Measurements from ENCODE around the gene PSMD3.

Gene PSMD3

GRCh38 chr17:39937447-39937846 lies 43.2 kb upstream of the PSMD3 start:
- Histone ChIP-seq H3K9ac (ENCODE audit: low read length) (no peak overlapping the region), H3K36me3 (replicated peaks; ENCODE audit: low read depth, low read length) (no peaks in the 10 kb centered on the region), H3K27me3 (ENCODE audit: low read depth, low read length) (no peaks in the 10 kb centered on the region), H3K4me2 (ENCODE audit: low read length) (no peak overlapping the region), H3K4me1 (ENCODE audit: low read length) (peaks cover 13% of the 10 kb centered on the region), H2AFZ (ENCODE audit: low read depth, low read length) (no peak overlapping the region), H3K27ac (ENCODE audit: low read length) (no peak overlapping the region), H4K20me1 (ENCODE audit: insufficient read depth, low read length) (no peaks in the 10 kb centered on the region), H3K4me3 (ENCODE audit: low read length) (no peak overlapping the region), H3K9me3 (ENCODE audit: insufficient read depth, low read length) (no peaks in the 10 kb centered on the region), H3K79me2 (ENCODE audit: low read length) (no peaks in the 10 kb centered on the region)
- TF ChIP-seq EZH2phosphoT487 (IDR thresholded peaks at IDR 0.05; ENCODE audit: low read depth) (no peak), CTCF (IDR thresholded peaks at IDR 0.05; ENCODE audit: low read depth, low read length) (no peak)

GRCh38 chr17:39938140-39938869 lies 42.3 kb upstream of the PSMD3 start:
- H3K4me1 ChIP-seq (ENCODE audit: low read length): peaks cover 13% of the 10 kb centered on the region
- H3K9me3 ChIP-seq (ENCODE audit: insufficient read depth, low read length): no peaks in the 10 kb centered on the region
- H4K20me1 ChIP-seq (ENCODE audit: insufficient read depth, low read length): no peaks in the 10 kb centered on the region
- no peak overlapping the region for H2AFZ ChIP-seq (ENCODE audit: low read depth, low read length)
- no peak overlapping the region for H3K4me3 ChIP-seq (ENCODE audit: low read length)
- H3K4me2 ChIP-seq (ENCODE audit: low read length): no peak overlapping the region
- no peak overlapping the region for H3K9ac ChIP-seq (ENCODE audit: low read length)
- H3K36me3 ChIP-seq (replicated peaks; ENCODE audit: low read depth, low read length): no peaks in the 10 kb centered on the region
- no peak overlapping the region for H3K27ac ChIP-seq (ENCODE audit: low read length)
- no peak for TF ChIP-seq EZH2phosphoT487 (IDR thresholded peaks at IDR 0.05; ENCODE audit: low read depth)
- no peak for TF ChIP-seq CTCF (IDR thresholded peaks at IDR 0.05; ENCODE audit: low read depth, low read length)
- H3K79me2 ChIP-seq (ENCODE audit: low read length): no peaks in the 10 kb centered on the region
- no peaks in the 10 kb centered on the region for H3K27me3 ChIP-seq (ENCODE audit: low read depth, low read length)

- no peak overlapping the region for H3K27ac ChIP-seq (ENCODE audit: low read length)
- H3K9me3 ChIP-seq (ENCODE audit: insufficient read depth, low read length): no peaks in the 10 kb centered on the region
- no peak overlapping the region for H3K4me2 ChIP-seq (ENCODE audit: low read length)
- no peaks in the 10 kb centered on the region for H3K27me3 ChIP-seq (ENCODE audit: low read depth, low read length)
- no peak overlapping the region for H2AFZ ChIP-seq (ENCODE audit: low read depth, low read length)
- no peaks in the 10 kb centered on the region for H4K20me1 ChIP-seq (ENCODE audit: insufficient read depth, low read length)
- no peak for TF ChIP-seq EZH2phosphoT487 (IDR thresholded peaks at IDR 0.05; ENCODE audit: low read depth)
- no peak for TF ChIP-seq CTCF (IDR thresholded peaks at IDR 0.05; ENCODE audit: low read depth, low read length)
- peaks cover 13% of the 10 kb centered on the region for H3K4me1 ChIP-seq (ENCODE audit: low read length)
- H3K79me2 ChIP-seq (ENCODE audit: low read length): no peaks in the 10 kb centered on the region
- H3K9ac ChIP-seq (ENCODE audit: low read length): no peak overlapping the region
- no peaks in the 10 kb centered on the region for H3K36me3 ChIP-seq (replicated peaks; ENCODE audit: low read depth, low read length)
- no peak overlapping the region for H3K4me3 ChIP-seq (ENCODE audit: low read length)
These were observed 41.5 kb upstream of the PSMD3 start for GRCh38 chr17:39939106-39939505.

GRCh38 chr17:39939588-39940419 lies 40.8 kb upstream of the PSMD3 start:
- TF ChIP-seq EZH2phosphoT487 (IDR thresholded peaks at IDR 0.05; ENCODE audit: low read depth): no peak
- peak; percentile 50 for TF ChIP-seq CTCF (IDR thresholded peaks at IDR 0.05; ENCODE audit: low read depth, low read length)
- Histone ChIP-seq H3K27ac (ENCODE audit: low read length) (no peak overlapping the region), H3K27me3 (ENCODE audit: low read depth, low read length) (no peaks in the 10 kb centered on the region), H3K4me2 (ENCODE audit: low read length) (peak overlapping the region; percentile 29), H3K36me3 (replicated peaks; ENCODE audit: low read depth, low read length) (no peaks in the 10 kb centered on the region), H2AFZ (ENCODE audit: low read depth, low read length) (peak overlapping the region; percentile 66), H3K9me3 (ENCODE audit: insufficient read depth, low read length) (no peaks in the 10 kb centered on the region), H4K20me1 (ENCODE audit: insufficient read depth, low read length) (no peaks in the 10 kb centered on the region), H3K4me1 (ENCODE audit: low read length) (peaks cover 13% of the 10 kb centered on the region), H3K4me3 (ENCODE audit: low read length) (no peak overlapping the region), H3K79me2 (ENCODE audit: low read length) (no peaks in the 10 kb centered on the region), H3K9ac (ENCODE audit: low read length) (no peak overlapping the region)
